WTC11 (cell line): ENCODE results near the gene CELSR1.

Experiments
- ATF2 ChIP-seq: sonication (generic); formaldehyde crosslinking; IDR thresholded peaks from 2 replicates; pipeline ENCODE4 v1.8.1; 2022; ENCODE audit warnings: low read depth, missing genetic modification reagents, borderline replicate concordance
- CTCF ChIP-seq: fragments of 200-600 bp; IDR thresholded peaks from 2 replicates; pipeline ENCODE4 v1.8.0; 2022; ENCODE audit warnings: antibody characterized with exemption
- ELF4 ChIP-seq: sonication (generic); formaldehyde crosslinking; IDR thresholded peaks from 2 replicates; pipeline ENCODE4 v1.8.1; 2022; ENCODE audit warnings: low read depth, mild to moderate bottlenecking, moderate library complexity, missing genetic modification reagents
- ESRRA ChIP-seq: sonication (generic); formaldehyde crosslinking; IDR thresholded peaks from 2 replicates; pipeline ENCODE4 v1.8.1; 2022; ENCODE audit warnings: mild to moderate bottlenecking, missing genetic modification reagents, borderline replicate concordance
- MXD4 ChIP-seq: fragments of 250-450 bp; sonication (Bioruptor Pico); IDR thresholded peaks from 2 replicates; pipeline ENCODE4 v1.8.0; 2021; ENCODE audit warnings: mild to moderate bottlenecking, moderate library complexity, borderline replicate concordance
- RORB ChIP-seq: fragments of 250-450 bp; sonication (Bioruptor Pico); IDR thresholded peaks from 2 replicates; pipeline ENCODE4 v1.9.0; 2021; ENCODE audit warnings: mild to moderate bottlenecking
- SP1 ChIP-seq: sonication (generic); formaldehyde crosslinking; conservative IDR thresholded peaks from 2 replicates; pipeline ENCODE4 v1.8.1; 2022; ENCODE audit warnings: missing genetic modification reagents
- ZNF512 ChIP-seq: sonication (generic); formaldehyde crosslinking; IDR thresholded peaks from 2 replicates; pipeline ENCODE4 v1.8.1; 2022; ENCODE audit warnings: missing genetic modification reagents, borderline replicate concordance
- ZSCAN18 ChIP-seq: fragments of 250-450 bp; sonication (Bioruptor Pico); IDR thresholded peaks from 2 replicates; pipeline ENCODE4 v2.1.2; 2022; ENCODE audit warnings: mild to moderate bottlenecking, moderate library complexity

- no peak for TF ChIP-seq RORB
- no peak for TF ChIP-seq SP1
- no peak for TF ChIP-seq ZSCAN18
- TF ChIP-seq MXD4 (CRISPR knock-in tag): no peak
- no peak for TF ChIP-seq CTCF
- no peak for TF ChIP-seq ATF2
- no peak for TF ChIP-seq ZNF512 (CRISPR knock-in tag)
- no peak for TF ChIP-seq ESRRA (CRISPR knock-in tag)
- no peak for TF ChIP-seq ELF4 (CRISPR knock-in tag)
Measured at GRCh38 chr22:46464701-46465344, 72.6 kb downstream of the CELSR1 start.
